ENCODE measurements around the gene OXGR1.
"Not testable (repeated sequence)": the region's sequence is repeated elsewhere in the genome, so short reads cannot be mapped to it uniquely, and the experiment has no call there.

The OXGR1 gene

DNA sequence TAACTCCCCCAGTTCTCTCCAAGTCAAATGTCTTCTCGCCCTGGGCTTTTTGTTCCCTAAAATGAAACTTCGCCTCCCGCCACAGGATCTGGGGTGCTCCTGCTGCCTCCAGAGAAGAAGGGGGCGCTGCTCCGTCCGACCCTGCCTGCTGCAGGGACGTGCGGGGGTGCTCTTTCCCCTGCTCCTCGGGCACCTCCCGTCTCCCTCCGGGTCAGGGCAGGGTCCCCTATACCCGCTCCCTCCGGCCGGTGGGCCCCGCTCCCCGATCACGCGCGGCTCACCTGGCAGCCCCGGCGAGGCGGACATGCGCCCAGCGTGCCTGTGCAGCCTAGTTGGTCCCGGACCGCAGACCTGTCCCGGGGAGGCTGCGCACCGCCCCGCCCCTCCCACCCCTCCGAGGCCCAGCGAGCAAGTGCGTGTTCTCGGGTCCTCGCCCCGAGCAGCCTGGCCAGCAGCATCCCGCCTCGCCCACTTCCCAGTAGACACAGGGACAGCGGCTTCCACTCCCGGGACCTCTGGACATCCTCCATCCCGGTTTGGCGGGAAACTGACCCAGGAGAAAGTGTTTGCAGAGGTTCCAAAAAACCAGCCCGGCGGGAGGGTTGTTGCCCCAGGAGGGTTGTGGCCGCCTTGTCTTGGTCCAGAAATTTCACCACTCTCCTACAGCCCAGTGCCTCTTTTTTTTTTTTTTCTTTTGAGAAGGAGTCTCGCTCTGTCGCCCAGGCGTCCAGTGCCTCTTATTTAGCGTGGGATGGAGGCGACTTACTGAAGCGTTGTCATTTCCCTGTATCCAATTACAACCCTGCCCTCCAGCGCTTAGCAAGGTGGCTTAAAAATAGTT lies at the start of gene OXGR1:
Gene OXGR1, minus strand, starts transcription at position 460 of the 841 bp plus-strand sequence. CDS start 6,717 bp downstream, outside the sequence.
- DNase-seq: no peak

DNA sequence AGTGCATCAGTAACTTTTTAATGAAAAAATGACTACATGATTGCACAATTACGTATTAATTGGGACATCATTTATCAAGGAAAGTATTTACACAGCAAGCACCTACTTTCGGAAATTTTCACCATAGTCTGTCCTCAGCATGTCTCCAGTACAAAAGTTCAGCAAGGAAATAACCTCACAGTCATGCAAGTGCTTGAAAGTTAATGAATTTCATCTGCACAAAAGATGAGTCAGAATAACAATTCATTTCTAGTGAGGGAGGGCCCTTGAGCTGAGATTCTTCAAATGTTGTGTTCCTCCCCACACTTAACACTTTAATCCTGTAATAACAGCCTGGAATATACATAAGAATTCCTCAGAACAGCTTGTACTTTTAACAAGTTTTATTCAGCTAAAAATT lies 49.0 kb upstream of the OXGR1 start:
- no peak for DNase-seq

DNA sequence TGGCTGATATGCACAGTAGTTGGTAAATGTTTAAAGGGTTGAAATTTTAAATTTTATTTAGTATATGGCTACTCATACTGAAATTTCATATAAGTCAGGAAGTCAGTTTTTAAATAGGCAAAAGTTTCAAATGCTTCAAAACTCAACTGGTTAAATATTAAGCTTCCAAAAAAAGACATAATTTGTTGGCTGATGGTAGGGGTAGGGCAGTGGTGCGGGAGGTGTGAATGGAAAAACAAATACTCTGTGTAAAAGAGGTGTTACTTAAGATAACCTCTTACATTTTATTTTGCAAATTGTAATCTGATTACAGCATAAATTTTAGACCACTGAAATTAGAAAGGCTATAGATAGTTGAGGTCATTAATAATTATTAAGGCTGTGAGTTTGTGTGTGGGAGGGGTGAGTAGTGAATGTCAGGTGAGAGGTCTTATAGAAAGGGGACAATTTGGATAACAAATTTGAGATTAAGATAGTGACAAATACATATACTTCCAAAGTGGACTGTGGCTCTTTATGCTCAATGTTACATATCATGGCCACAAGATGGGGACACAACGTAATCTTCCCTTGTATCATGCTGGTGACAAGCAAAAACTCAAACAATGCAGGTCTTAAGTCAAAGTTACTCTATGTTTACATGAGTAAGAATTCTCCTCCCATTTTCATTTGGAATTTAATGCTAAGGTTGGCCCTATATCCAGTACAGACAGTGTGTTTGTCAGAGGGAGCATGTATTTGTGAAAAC lies 36.6 kb upstream of the OXGR1 start:
- DNase-seq: no peak

DNA sequence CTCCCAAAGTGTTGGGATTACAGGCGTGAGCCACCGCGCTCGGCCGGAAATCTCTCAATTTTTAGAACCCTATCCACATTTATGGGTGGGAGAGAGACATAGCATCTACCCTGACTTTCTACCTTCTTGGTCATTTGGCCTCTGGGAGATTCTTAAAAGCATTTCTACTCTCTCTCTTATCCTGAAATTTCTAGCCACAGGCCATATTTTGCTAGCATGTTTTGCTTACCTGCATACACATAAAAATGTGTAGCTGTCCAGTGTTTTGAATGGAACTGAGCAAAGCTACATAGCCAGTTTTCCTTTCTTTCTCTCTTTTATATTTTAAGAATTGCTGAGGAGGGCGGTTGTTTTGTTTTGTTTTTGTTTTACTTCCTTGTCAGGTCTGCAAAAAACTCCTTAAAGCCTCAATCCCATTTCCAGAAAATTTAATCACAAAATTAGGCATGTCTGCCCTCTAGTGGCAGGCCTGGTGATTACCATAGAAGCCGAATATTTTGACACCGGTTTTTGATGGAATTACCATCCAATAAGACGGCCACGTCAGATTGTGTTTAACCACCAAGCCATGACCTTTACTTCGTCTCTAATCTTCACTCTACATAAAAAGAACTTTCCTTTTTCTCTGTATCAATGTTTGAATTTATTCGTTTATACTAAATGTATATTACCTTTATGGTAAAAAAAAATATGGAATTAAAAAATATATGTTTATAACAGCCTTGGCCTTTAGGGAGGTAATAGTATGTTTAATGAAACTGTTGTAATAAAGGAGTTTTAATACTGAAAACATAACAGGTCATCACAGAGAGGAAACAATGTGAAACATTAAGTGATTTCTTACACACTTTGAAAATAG lies 34.4 kb upstream of the OXGR1 start:
- no peak for DNase-seq

DNA sequence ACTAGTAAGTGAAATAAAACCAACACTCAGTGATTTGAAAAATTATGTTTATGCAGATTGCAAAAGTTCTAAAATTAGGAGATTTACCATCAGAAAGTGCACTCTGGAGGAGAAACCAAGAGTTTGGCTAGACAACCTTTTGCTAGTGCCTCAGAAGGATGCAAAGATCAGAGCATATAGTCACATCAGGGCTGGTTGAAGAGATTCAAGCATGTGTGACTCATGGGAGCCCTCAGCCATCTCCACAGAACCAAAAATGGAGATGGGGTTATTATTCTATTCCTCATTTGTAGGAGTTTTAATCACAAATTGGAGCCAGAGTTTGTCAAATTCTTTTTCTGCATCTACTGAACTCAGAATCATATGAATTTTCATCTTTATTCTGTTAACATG lies 32.9 kb upstream of the OXGR1 start:
- no peak for DNase-seq

DNA sequence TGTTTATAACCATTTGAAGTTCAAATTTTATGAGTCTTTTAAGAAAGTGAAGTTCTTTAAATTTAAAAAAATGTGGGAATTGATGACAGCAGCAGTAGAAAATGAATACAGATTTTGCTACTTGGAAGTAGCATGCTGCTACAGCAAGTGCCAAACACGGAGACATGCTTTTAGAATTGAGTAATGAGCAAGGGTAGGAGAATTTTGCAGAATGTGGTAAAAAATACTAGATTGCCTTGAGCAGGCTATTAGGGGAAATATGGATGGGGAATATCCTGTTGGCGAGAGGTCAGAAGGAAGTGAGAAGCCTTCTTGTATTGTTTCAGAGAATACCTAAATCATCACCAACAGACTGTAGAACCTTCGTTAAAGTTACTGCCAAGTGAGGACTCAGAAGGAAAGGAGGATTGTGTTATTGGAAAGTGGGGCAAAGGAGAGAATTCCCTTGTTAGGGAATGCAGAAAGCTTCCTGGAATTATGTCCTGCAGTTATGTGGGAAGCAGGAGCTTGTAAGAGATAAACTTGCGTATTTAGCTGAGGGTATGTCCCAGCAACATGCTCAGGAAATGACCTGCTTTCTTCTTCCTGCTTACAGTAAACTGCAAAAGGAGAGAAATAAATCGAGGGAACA lies 32.4 kb upstream of the OXGR1 start:
- no peak for DNase-seq

DNA sequence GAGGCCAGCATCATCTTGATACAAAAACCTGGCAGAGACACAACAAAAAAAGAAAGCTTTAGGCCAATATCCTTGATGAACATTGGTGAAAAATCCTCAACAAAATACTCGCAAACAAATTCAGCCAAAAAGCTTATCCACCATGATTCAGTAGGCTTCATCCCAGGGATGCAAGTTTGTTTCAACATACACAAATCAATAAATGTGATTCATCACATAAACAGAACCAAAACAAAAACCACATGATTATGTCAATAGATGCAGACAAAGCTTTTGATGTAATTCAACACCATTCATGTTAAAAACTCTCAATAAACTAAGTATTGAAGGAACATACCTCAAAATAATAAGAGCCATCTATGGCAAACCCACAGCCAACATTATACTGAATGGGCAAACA lies 29.5 kb upstream of the OXGR1 start:
- not testable (repeated sequence) for DNase-seq

DNA sequence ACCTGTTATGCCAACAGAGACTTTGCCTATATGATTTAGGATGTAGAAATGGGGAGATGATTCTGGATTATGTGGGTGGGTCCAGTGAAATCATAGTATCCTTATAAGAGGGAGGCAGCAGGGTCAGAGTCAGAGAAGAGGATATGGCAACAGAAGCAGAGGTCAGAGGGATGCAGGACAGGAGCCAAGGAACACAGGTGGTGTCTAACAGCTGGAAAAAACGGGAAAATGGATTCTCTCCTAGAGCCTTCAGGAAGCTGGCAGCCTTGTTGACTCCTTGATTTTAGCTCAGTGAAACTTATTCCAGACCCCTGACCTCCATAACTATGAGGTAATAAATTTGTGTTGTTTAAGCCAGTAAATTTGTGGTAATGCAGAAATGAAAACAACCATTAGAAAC lies 28.8 kb upstream of the OXGR1 start:
- DNase-seq: no peak

DNA sequence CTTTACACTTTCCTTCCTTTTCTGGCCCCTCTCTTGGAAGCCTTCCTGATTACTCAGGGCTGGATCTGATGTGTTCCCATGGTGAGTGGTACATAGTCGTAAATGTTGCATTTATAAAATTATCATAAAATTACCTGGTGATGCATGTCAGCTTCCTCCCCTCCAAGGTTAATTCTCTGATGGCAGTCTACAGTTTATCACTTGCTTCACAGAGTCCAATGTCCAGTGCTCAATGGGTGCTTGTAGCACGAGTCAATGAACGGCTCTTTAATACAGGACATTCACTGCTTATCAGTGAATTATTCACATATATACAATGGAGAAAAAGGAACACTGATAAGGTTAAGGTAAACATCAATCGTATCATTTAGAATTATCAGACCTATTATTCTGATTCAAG lies 27.0 kb upstream of the OXGR1 start:
- no peak for DNase-seq

DNA sequence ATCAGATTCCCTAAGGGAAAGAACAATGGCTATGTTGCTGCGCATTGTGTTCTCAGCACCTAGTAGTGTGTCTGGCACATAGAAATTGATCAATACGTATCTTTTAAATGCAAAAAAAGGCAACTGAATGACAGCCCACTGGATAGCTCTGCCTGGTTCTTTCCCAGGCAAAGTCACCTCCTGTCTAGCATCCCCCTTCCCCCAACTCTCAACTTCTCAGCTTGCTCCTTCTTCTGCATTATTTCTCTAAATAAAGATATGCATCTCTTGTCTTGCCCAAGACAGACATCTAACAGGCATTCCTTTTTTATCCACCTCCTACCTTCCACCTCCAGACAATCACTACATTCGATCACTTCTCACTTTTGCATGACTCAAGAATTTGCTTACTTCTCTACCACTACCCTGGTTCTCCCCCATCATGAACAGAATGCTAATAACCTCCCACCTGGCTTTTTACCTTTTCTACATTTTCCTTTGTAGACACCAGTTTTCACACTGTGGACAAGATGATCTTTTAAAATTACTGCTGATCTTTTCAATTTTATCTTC lies 26.5 kb upstream of the OXGR1 start:
- no peak for DNase-seq

DNA sequence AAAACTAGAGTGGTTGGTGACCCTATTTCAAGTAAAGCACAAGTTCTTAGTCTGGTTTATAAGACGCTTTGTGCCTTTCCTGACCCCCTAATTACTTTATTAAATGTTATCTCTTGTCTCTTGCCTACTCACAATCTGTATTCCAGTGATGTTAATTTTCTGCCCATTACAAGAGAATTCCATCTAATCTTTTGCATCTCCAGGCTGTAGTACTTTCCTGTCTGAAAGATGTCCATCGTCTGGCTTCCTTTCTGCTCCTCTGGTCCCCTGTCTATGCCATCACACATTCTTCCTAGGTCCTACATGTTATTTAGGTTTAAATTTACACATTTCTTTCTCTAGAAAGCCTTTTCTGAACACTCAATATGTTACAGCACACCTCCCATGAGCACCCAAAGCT lies 25.9 kb upstream of the OXGR1 start:
- no peak for DNase-seq

DNA sequence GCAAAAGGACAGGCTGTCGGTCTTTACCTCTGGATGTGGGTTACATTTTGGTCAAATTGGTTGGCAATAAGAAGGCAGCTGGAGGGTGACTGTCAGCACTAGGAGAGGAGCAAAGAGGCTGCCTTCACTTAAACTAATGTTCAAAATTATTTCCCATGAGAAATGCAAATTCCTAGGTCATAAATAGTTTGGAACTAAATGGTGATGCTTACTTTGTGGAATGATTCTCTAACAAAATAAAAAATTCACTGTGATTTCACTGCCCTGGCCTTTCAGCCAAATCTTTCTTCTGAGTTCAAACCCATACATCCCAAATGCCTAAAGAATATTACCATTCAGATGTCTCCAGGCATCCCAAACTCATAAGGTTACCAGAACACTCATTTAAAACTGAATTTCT lies 25.0 kb upstream of the OXGR1 start:
- DNase-seq: no peak

DNA sequence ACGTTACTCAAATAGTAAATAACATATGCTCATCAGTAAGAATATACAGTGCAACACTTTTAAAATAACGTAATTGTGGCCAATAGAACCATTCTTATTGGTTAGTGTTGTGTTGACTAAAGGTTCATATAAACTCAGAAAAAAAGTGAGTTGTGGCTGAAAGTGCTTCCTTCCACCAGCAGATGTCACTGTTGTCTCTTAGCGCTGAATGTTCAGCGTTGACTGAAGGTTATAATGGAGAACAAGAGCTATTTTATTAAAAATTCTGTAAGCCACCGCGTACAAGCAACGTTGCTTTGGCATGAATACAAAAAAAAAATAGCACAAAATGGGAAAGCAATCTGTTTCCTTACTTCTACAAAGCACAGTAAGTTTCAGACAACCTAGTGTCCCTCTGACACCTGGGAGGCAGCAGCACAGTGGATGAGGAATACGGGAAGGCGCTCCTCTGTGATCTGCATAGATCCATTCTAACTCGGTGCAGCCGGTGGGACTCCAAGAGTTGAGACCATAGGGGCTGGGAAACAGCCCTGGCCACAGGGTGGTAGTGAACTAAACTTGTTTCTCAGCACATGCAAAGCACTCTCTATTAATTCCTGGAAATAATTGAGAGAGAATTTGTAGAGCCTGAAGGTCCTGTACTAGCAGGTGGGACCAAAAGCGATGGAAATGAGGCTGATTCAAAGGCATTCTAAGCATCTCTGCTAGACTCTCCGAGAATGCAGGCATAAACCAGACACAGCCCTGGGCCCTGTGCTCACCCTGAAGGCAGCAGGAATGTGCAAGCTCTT lies 23.9 kb upstream of the OXGR1 start:
- DNase-seq: peak; percentile 38

DNA sequence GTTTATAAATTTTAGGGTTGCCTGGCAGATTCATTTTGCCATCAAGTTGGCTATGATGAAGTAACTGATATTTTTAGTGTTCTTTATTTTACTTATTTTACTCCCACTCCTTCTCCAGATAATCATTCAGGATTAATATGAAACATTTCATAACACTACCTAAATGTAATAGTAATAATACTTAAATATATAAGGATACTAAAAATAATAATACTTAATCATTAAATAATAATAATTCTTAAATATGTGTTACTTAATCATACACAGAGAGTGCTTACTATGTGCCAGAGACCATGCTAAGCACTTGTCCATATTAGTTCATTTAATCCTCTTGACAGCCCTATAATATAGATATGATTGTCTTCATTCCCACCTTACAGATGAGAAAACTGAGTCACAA lies 23.0 kb upstream of the OXGR1 start:
- no peak for DNase-seq

DNA sequence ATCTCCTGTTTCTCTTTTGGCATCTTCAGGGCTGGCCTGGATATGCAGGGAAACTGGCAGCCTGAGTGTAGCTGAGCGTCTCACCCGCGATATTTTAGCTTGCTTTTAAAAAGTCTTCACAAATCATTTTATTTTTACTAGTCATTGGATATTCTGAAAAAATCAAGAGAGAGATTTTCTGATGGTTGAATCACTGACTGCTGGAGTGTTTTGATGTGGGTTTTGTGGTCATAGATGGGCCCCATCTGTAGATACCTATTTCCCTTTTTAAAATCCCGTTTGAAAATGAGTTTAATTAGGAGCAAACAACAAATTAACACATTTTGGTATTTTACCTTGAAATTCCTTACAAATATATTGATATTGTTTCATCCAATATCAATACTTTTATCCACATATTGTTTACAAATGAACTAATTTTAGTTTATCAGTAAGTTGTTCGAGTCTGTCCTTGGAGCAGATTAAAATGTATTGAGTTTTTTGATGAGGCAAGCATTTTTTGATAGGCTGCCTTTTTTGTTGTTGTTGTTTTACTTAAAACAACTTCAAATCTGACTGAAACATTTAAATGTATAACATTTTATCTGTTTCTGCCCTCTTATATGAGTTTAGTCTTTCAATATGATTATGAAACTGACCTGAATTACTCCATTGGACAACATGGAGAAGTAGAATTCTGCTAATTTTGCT lies 21.5 kb upstream of the OXGR1 start:
- DNase-seq: no peak

DNA sequence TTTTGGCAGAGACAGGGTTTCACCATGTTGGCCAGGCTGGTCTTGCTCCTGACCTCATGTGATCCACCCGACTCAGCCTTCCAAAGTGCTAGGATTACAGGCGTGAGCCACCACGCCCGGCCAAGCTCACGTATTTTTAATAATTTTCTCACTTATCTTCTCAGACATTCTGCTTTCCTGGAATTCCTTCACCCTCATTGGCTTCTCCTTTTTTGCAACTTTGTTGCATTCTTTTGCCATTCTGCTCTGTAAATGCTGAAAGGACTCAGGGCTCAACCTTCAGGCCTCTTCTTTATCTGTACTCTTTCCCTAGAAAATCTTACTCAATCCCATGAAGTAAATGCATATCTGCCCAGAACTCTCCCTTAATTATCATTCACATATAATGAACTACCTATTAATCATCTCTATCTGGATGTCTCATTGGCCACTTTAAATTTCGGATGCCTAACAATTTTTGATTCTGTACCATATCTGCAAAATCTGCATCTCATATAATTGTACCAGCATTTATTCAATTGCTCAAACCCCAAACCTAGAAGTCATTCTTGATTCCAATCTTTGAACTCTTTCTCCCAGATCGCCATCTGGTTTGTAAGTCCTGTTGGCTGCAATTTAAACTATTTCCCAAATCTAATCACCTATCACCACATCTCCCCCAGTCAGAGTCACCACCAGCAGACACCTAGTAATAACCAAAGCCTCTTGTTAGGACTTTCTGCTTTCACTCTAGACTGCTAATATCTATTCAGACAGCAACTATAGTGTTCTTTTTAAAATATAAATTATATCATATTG lies 18.2 kb upstream of the OXGR1 start:
- no peak for DNase-seq

DNA sequence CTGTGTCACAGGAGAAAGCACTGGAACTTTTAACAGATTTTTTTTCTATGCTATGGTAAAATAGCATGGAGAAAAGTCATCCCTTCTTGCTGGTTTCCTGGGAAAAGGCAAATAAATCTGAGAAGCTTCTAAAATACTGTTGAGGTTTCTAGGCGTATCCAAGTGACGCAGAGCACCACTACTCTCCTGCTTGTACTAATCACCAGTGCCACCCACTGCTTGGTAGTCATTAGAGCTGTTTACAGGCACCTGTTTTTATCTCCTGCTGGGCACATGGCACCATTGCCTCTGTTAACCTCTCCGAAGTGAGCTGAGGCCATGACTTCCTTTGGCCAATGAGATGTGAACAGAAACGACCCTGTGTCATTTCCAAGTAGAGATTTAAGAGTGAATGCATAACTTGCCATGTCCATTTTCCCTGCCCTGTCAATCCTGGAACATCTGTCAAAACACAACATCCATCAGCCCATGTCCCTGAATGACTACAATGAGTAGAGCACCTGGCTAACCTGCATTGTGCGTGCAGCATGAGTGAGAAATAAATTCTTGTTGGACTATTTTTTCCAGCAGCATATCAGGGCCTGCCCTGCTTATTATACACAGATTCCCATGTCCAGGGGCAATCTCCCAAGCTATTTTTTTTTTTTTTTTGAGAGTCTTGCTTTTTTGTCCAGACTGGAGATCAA lies 17.3 kb upstream of the OXGR1 start:
- no peak for DNase-seq

DNA sequence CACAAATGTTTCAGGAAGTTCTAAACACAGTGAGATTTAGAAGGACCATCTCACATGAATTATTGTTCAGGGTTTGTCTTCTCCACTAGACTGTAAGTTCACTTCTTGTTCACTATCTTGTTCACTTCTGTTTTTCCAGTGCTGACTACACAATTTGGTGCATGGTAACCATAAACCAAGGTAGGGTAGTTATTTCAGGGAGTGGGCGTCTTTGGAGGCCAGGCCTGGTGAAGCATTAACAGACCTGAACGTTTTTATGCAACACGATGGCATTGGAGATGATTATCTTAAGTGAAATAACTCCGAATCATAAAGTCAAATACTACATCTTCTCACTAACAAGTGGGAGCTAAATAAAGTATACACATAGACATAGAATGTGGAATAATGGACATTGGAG lies 14.4 kb upstream of the OXGR1 start:
- DNase-seq: no peak

DNA sequence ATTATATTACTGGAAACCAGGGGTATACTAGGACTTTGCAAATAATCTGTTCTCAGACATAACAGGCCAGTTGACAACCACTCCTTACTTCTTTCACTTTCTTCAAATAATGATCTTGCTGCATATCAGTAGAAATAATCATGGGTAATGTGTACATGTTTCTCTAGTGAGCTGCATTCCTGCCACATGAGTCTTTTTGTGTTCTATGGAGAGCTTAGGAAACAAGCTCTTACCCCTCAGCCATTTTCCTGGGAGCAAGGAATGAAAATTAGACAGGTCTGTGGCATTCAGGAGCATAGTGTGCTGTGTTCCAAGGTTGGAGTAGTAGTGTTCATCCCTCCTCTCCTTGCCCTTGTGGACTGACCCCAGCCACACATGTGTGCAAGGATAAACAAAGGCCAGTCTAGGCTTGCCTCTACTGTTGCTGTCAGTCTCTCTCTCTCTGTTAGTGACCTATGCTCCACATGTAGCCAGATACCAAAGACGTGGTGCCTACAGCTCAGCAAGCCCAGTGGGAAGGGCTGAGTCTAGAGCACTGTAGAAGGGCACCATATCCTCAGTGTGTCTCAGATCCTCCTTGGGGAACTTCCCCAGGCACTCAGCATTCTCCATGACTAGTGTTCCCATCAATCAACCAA lies 11.5 kb upstream of the OXGR1 start:
- no peak for DNase-seq
